Measurements from ENCODE around the gene HPCA. TPM values are rescaled to one million over a fixed set of nuclear protein-coding genes. Genes with fewer than 3 reads are reported as not detected.

Gene HPCA
- total and polyA plus RNA-seq, 10 donors, result 0.29 to 0.33 (median 0.32) TPM; not detected in 7

- TF ChIP-seq POLR2A (IDR thresholded peaks at IDR 0.05) (no peak), POLR2AphosphoS5 (IDR thresholded peaks at IDR 0.05) (no peak), CTCF (IDR thresholded peaks at IDR 0.05 in 8 of 11, conservative IDR thresholded peaks at IDR 0.05 in 3 of 11) (no peak)
- Histone ChIP-seq H3K9me3 (no peaks in the 10 kb centered on the region), H3K36me3 (peaks cover 0 to 83% (median 24%) of the 10 kb centered on the region in 6 donors), H3K4me1 (peaks cover 0 to 14% (median 5%) of the 10 kb centered on the region in 6 donors), H3K4me3 (no peak overlapping the region), H3K27ac (no peak overlapping the region), H3K27me3 (replicated peaks in 1 of 7) (no peaks in the 10 kb centered on the region)
- DNase-seq, result no peak
- WGBS, 5 donors, result 67 to 94% (median 85%) methylated on average over 3 of the region's 3 CpGs
- intact Hi-C loops (cut with DNase I; ENCODE audit: low total_unique reads), result no loop called here
These were observed 24.2 kb upstream of the HPCA start for GRCh38 chr1:32861904-32862695.

GRCh38 chr1:32863218-32863880 lies 22.9 kb upstream of the HPCA start:
- Histone ChIP-seq H3K4me1 (peaks cover 0 to 14% (median 5%) of the 10 kb centered on the region in 6 donors), H3K36me3 (peaks cover 0 to 78% (median 17%) of the 10 kb centered on the region in 6 donors), H3K9me3 (no peaks in the 10 kb centered on the region), H3K27me3 (replicated peaks in 1 of 7) (no peaks in the 10 kb centered on the region), H3K4me3 (no peak overlapping the region), H3K27ac (no peak overlapping the region)
- WGBS, 5 donors, result 95 to 99% (median 97%) methylated on average over 4 of the region's 4 CpGs
- TF ChIP-seq CTCF (IDR thresholded peaks at IDR 0.05 in 8 of 11, conservative IDR thresholded peaks at IDR 0.05 in 3 of 11) (no peak), POLR2A (IDR thresholded peaks at IDR 0.05) (no peak), POLR2AphosphoS5 (IDR thresholded peaks at IDR 0.05) (no peak)
- DNase-seq, result no peak
- intact Hi-C loops (cut with DNase I; ENCODE audit: low total_unique reads), result no loop called here

- H3K4me1 ChIP-seq, result peaks cover 0 to 14% (median 5%) of the 10 kb centered on the region in 6 donors
- H3K27ac ChIP-seq, result no peak overlapping the region
- H3K4me3 ChIP-seq, result no peak overlapping the region
- H3K27me3 ChIP-seq (replicated peaks in 1 of 7), result no peaks in the 10 kb centered on the region
- WGBS, 5 donors, result 96 to 100% (median 100%) methylated on average over 1 of the region's 1 CpG
- intact Hi-C loops (cut with DNase I; ENCODE audit: low total_unique reads), result no loop called here
- no peaks in the 10 kb centered on the region for H3K9me3 ChIP-seq
- no peak for TF ChIP-seq CTCF (IDR thresholded peaks at IDR 0.05 in 8 of 11, conservative IDR thresholded peaks at IDR 0.05 in 3 of 11)
- TF ChIP-seq POLR2A (IDR thresholded peaks at IDR 0.05), result no peak
- TF ChIP-seq POLR2AphosphoS5 (IDR thresholded peaks at IDR 0.05), result no peak
- peaks cover 0 to 73% (median 15%) of the 10 kb centered on the region in 6 donors for H3K36me3 ChIP-seq
- DNase-seq, result no peak
These were observed 22.4 kb upstream of the HPCA start for GRCh38 chr1:32863881-32864245.
